Measurements from ENCODE around the gene FLYWCH2. TPM values are rescaled to one million over a fixed set of nuclear protein-coding genes. Genes with fewer than 3 reads are reported as not detected.

FLYWCH2 gene
- total and polyA plus RNA-seq, 2 of the 8 experiments (the other 6 are each of a cell fraction or from before 2014, with no cell fraction given): 16.4 to 30.7 TPM

- H3K14ac ChIP-seq (ENCODE audit: insufficient read length): no peak overlapping the region
- peaks cover 0 to 2% of the 10 kb centered on the region in 2 experiments; a peak in 1 of 4 replicates for H3K79me2 ChIP-seq (ENCODE audit: control insufficient read depth in 1 of 2, insufficient read depth in 2 of 2, low read length in 2 of 2)
- POLR2A ChIA-PET (ENCODE audit: partially characterized antibody): interaction anchor here (2.6 kb wide), 1 partner anchor 162 kb away, joined by 11 read pairs; the partner anchor contains the start of gene SRRM2
- H3K4ac ChIP-seq (replicated peaks; ENCODE audit: insufficient read length, low read depth, low read length): no peak overlapping the region
- H3K9ac ChIP-seq (replicated peaks in 1 of 4; ENCODE audit: extremely low read depth in 1 of 4, low read depth in 3 of 4, low read length in 3 of 4): no peak overlapping the region
- H2BK5ac ChIP-seq (ENCODE audit: low read depth, low read length): no peak overlapping the region
- H3K9me3 ChIP-seq (ENCODE audit: insufficient read depth in 2 of 2, low read depth in 1 of 2, low read length in 1 of 2): no peaks in the 10 kb centered on the region
- peak overlapping the region in 1 of 2 experiments; percentile 100; a peak in 1 of 4 replicates for H3K4me2 ChIP-seq (ENCODE audit: insufficient read depth in 1 of 2, low read depth in 2 of 2, low read length in 2 of 2)
- no peak overlapping the region for H3K4me3 ChIP-seq (ENCODE audit: extremely low read depth in 1 of 4, insufficient read depth in 2 of 4, low read depth in 3 of 4, low read length in 4 of 4)
- H4K20me1 ChIP-seq (replicated peaks in 1 of 2; ENCODE audit: control insufficient read depth in 1 of 2, insufficient read depth in 2 of 2, low read length in 2 of 2): no peaks in the 10 kb centered on the region
- no peak overlapping the region for H2BK12ac ChIP-seq (ENCODE audit: low read depth, low read length)
- DNase-seq (ENCODE audit: low read depth in 1 of 2, low spot score in 2 of 2) (no peak), FAIRE-seq (no peak)
- no peak for TF ChIP-seq KDM1A (IDR thresholded peaks at IDR 0.05; ENCODE audit: borderline replicate concordance, low read length)
- no peak for TF ChIP-seq EZH2 (IDR thresholded peaks at IDR 0.05; ENCODE audit: low read depth, low read length, severe bottlenecking)
- TF ChIP-seq PHF8 (conservative IDR thresholded peaks at IDR 0.05; ENCODE audit: low read depth, low read length): no peak
- TF ChIP-seq BACH1 (IDR thresholded peaks at IDR 0.05; ENCODE audit: low read length): no peak
- no peak for TF ChIP-seq NRF1 (IDR thresholded peaks at IDR 0.05; ENCODE audit: low read depth, low read length)
- H4K5ac ChIP-seq (ENCODE audit: insufficient read length, low read depth, low read length): no peak overlapping the region
- no peak overlapping the region for H3K27ac ChIP-seq (ENCODE audit: low read depth, low read length)
- no peak overlapping the region for H2BK15ac ChIP-seq (ENCODE audit: low read length)
- H2AK5ac ChIP-seq (ENCODE audit: low read depth, low read length): no peak overlapping the region
- H4K91ac ChIP-seq (replicated peaks; ENCODE audit: insufficient read length, low read length): no peak overlapping the region
- 83% methylated on average over 7 of the region's 7 CpGs; no CpG with 5 or more reads in 1 of the 2 experiments for WGBS, 2 experiments (ENCODE audit: extremely low coverage in 1 of 2, insufficient coverage in 1 of 2, insufficient read length in 1 of 2, insufficient replicate concordance in 2 of 2, low coverage in 1 of 2, low lambda C conversion rate in 2 of 2, missing lambda C conversion rate in 1 of 2)
- H2BK20ac ChIP-seq (ENCODE audit: low read length): no peak overlapping the region
- no peak overlapping the region for H2AFZ ChIP-seq (ENCODE audit: low read length)
- no peak overlapping the region for H3K56ac ChIP-seq (replicated peaks; ENCODE audit: insufficient read length, low read depth, low read length)
- H3K27me3 ChIP-seq (replicated peaks in 1 of 4; ENCODE audit: control insufficient read depth in 3 of 4, extremely low read depth in 1 of 4, insufficient read depth in 3 of 4, low read length in 3 of 4): peaks cover 0 to 9% (median 8%) of the 10 kb centered on the region in 4 experiments; a peak in 5 of 7 replicates
- peaks cover 0 to 4% (median 0%) of the 10 kb centered on the region in 4 experiments; a peak in 1 of 8 replicates for H3K36me3 ChIP-seq (ENCODE audit: control insufficient read depth in 2 of 4, insufficient read depth in 4 of 4, low read length in 3 of 4)
- no peak overlapping the region for H3K18ac ChIP-seq (ENCODE audit: extremely low read depth, low read length)
- H2BK120ac ChIP-seq (replicated peaks; ENCODE audit: low read depth, low read length): no peak overlapping the region
- peaks cover 0 to 6% (median 2%) of the 10 kb centered on the region in 4 experiments; a peak in 3 of 7 replicates for H3K4me1 ChIP-seq (replicated peaks in 1 of 4; ENCODE audit: control insufficient read depth in 3 of 4, insufficient read depth in 4 of 4, low read length in 3 of 4)
- H3K79me1 ChIP-seq (ENCODE audit: low read depth, low read length): no peaks in the 10 kb centered on the region; the same call in 1 of the 2 replicates
- CTCF ChIA-PET (ENCODE audit: partially characterized antibody): interaction anchor here (1.1 to 9.9 kb wide), 6 partner anchors 10 to 75 kb away, joined by 3 to 98 read pairs (median 8); partner anchors contain the start of gene FLYWCH2
- no peak overlapping the region for H3K23ac ChIP-seq (ENCODE audit: insufficient read length)
- peaks cover 13% of the 10 kb centered on the region for H3K23me2 ChIP-seq (ENCODE audit: low read depth, low read length)
- no peak overlapping the region for H4K8ac ChIP-seq (ENCODE audit: extremely low read depth, insufficient read depth, low read length)
These were observed 30.6 kb downstream of the FLYWCH2 start for GRCh38 chr16:2913603-2914002.
